Gastroesophageal sphincter (tissue), 4 donors: Measurements from ENCODE around the gene PMF1. TPM values are rescaled to one million over a fixed set of nuclear protein-coding genes. Genes with fewer than 3 reads are reported as not detected.

Experiments used
- ATAC-seq: fragments of 150-250 bp; one replicate; pipeline ENCODE4 v1.9.1; 2016; ENCODE audit warnings: mild to moderate bottlenecking, moderate library complexity
- H3K27ac ChIP-seq, 4 donors: fragments of 200-600 bp; sonication (generic) in 3 of 4; 1 replicate in 3 of 4; 2 replicates in 1 of 4; pipeline ENCODE4 v1.5.1; 2016 to 2019
- H3K27me3 ChIP-seq: fragments of 200-600 bp; sonication (generic); one replicate; pipeline ENCODE4 v1.5.1; 2019
- H3K36me3 ChIP-seq, 2 donors: fragments of 200-600 bp; sonication (generic); one replicate each; pipeline ENCODE4 v1.5.1; 2019; ENCODE audit warnings: control low read depth in 1 of 2
- H3K4me1 ChIP-seq, 3 donors: fragments of 200-600 bp; sonication (generic); 1 replicate in 2 of 3; 2 replicates in 1 of 3; pipeline ENCODE4 v1.5.1; 2016 to 2019; ENCODE audit warnings: control low read depth in 2 of 3
- H3K4me3 ChIP-seq, 2 donors: fragments of 200-600 bp; sonication (generic); one replicate each; pipeline ENCODE4 v1.5.1; 2019; ENCODE audit warnings: mild to moderate bottlenecking in 1 of 2, moderate library complexity in 1 of 2
- H3K9me3 ChIP-seq, 3 donors: fragments of 200-600 bp; sonication (generic); one replicate each; pipeline ENCODE4 v1.5.1; 2017 to 2019; ENCODE audit warnings: control low read depth in 2 of 3
- EP300 ChIP-seq: sonication (generic); formaldehyde crosslinking; IDR thresholded peaks from one replicate; pipeline ENCODE4 v1.6.1; 2017; ENCODE audit warnings: antibody characterized with exemption, mild to moderate bottlenecking
- POLR2A ChIP-seq, 2 donors: fragments of 450-650 bp; IDR thresholded peaks; one replicate each; pipeline ENCODE4 v1.6.1; 2017; ENCODE audit warnings: antibody characterized with exemption in 2 of 2, mild to moderate bottlenecking in 2 of 2, moderate library complexity in 1 of 2
- POLR2AphosphoS5 ChIP-seq: sonication (generic); formaldehyde crosslinking; IDR thresholded peaks from one replicate; pipeline ENCODE4 v1.6.1; 2017; ENCODE audit warnings: antibody characterized with exemption
- WGBS, 2 donors: methylation state at CpG; one replicate each; pipeline ENCODE4 v1.1.5; 2018; ENCODE audit warnings: low coverage in 1 of 2; 5-methylcytosine and 5-hydroxymethylcytosine counted together
- total RNA-seq, 4 donors: library from RNA; depleted of rRNA; stranded (reverse); fragments of >200 nt; gene quantifications; one replicate each; pipeline ENCODE4 v1.1.0, GENCODE V29; 2016
- TF ChIP-seq, protein P1 (sequence below), 4 experiments: fragments of 200-600 bp in 2 of 4; fragments of 450-650 bp in 2 of 4; sonication (generic) in 1 of 4; IDR thresholded peaks; one replicate each; pipeline ENCODE4 v1.5.1; 2017 to 2019; ENCODE audit warnings: antibody characterized with exemption in 4 of 4, mild to moderate bottlenecking in 2 of 4, moderate library complexity in 2 of 4

PMF1 gene, protein sequence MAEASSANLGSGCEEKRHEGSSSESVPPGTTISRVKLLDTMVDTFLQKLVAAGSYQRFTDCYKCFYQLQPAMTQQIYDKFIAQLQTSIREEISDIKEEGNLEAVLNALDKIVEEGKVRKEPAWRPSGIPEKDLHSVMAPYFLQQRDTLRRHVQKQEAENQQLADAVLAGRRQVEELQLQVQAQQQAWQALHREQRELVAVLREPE
- total RNA-seq = 10 to 100 TPM; 49.3 to 58.9 (median 51.8) TPM

DNA sequence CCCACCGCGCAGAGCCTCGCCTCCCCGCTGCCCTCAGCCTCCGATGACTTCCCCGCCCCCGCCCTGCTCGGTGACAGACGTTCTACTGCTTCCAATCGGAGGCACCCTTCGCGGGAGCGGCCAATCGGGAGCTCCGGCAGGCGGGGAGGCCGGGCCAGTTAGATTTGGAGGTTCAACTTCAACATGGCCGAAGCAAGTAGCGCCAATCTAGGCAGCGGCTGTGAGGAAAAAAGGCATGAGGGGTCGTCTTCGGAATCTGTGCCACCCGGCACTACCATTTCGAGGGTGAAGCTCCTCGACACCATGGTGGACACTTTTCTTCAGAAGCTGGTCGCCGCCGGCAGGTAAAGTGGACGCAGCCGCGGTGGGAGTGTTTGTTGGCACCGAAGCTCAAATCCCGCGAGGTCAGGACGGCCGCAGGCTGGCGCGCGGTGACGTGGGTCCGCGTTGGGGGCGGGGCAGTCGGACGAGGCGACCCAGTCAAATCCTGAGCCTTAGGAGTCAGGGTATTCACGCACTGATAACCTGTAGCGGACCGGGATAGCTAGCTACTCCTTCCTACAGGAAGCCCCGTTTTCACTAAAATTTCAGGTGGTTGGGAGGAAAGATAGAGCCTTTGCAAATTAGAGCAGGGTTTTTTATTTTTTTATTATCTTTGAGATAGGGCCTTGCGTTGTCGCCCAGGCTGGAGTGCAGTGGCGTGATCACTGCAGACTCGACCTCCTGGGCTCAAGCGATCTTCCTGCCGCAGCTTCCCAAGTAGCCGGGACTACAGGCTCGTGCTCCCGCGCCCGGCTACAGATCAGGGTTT lies at the start of gene PMF1:
PMF1 (plus strand) TSS at position 175 of the 811 bp plus-strand sequence; CDS start at position 184, 9 bp downstream.
- peak; percentile 99 for ATAC-seq
- Histone ChIP-seq H3K9me3 (no peaks in the 10 kb centered on the region), H3K4me3 (peak within 1 kb of the TSS; percentile 40 to 64), H3K36me3 (peaks cover 0 to 45% of the 10 kb centered on the region in 2 donors), H3K27me3 (no peaks in the 10 kb centered on the region), H3K4me1 (peaks cover 0 to 41% (median 11%) of the 10 kb centered on the region in 3 donors), H3K27ac (peak within 1 kb of the TSS; percentile 88 to 95 (median 90))
- peak; percentile 48 to 62 for TF ChIP-seq POLR2A (IDR thresholded peaks at IDR 0.05)
- peak; percentile 73 for TF ChIP-seq POLR2AphosphoS5
- TF ChIP-seq, protein P1, sequence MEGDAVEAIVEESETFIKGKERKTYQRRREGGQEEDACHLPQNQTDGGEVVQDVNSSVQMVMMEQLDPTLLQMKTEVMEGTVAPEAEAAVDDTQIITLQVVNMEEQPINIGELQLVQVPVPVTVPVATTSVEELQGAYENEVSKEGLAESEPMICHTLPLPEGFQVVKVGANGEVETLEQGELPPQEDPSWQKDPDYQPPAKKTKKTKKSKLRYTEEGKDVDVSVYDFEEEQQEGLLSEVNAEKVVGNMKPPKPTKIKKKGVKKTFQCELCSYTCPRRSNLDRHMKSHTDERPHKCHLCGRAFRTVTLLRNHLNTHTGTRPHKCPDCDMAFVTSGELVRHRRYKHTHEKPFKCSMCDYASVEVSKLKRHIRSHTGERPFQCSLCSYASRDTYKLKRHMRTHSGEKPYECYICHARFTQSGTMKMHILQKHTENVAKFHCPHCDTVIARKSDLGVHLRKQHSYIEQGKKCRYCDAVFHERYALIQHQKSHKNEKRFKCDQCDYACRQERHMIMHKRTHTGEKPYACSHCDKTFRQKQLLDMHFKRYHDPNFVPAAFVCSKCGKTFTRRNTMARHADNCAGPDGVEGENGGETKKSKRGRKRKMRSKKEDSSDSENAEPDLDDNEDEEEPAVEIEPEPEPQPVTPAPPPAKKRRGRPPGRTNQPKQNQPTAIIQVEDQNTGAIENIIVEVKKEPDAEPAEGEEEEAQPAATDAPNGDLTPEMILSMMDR (IDR thresholded peaks at IDR 0.05) = peak in 2 of 4 experiments; percentile 13 to 16
- TF ChIP-seq EP300 = no peak
- 0 to 1% methylated on average over 12 to 20 of the region's 61 CpGs for WGBS, 2 donors

DNA sequence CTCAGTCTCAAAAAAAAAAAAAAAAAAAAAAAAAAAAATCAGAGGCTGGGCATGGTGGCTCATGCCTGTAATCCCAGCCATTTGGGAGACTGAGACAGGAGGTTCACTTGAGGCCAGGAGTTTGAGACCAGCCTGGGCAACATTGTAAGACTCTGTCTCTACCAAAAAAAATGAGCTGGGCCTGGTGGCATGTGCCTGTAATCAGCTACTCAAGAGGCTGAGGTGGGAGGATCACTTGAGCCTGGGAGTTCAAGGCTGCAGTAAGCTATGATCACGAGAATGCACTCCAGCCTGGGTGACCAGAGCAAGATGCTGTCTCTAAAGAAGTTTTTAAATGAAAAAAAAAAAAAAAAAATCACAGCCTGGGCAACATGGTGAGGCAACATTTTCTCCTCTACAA lies 49.1 kb upstream of the PMF1 start:
- no peaks in the 10 kb centered on the region for H3K27me3 ChIP-seq
- no peak overlapping the region for H3K4me3 ChIP-seq
- WGBS, 2 donors = 71 to 100% methylated on average over 1 of the region's 1 CpG
- no peak overlapping the region for H3K27ac ChIP-seq
- no peaks in the 10 kb centered on the region for H3K9me3 ChIP-seq
- H3K36me3 ChIP-seq = no peaks in the 10 kb centered on the region
- TF ChIP-seq EP300 = no peak
- TF ChIP-seq POLR2A (IDR thresholded peaks at IDR 0.05) = no peak
- TF ChIP-seq POLR2AphosphoS5 = no peak
- ATAC-seq = no peak
- H3K4me1 ChIP-seq = peaks cover 0 to 23% (median 3%) of the 10 kb centered on the region in 3 donors

DNA sequence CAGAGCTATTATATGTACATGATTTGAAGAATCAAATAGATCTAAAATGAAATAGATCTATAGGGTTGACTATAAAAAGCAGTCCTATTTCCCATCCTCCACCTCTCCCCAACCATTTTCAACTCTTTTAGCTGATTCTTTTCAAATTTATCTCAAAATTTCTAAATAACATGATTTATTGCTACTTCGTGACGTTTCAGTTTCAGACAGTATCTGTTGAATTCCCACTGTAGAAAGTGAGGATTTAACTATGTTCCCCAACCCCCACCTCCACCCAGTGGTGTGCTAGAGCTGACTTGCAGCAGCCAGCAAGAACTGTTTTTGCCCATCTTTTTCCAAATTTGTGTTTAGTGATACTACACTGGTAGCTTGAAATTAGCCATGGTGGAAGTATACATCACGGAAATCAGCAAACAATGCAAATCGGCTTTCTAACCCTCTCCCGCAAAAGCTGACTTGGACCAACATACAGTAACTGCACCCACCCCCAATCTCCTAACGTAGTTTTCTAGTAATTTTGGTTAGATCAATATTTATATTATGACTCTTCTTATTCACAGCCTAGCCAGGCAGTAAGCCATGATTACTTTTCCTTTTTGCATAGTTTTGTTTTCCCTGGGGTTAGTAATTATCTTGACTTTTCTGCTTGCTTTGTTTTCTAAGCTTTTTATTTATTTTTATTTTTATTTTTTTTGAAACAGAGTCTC lies 48.5 kb upstream of the PMF1 start:
- Histone ChIP-seq H3K27ac (no peak overlapping the region), H3K4me1 (peaks cover 0 to 23% (median 3%) of the 10 kb centered on the region in 3 donors), H3K4me3 (no peak overlapping the region), H3K27me3 (no peaks in the 10 kb centered on the region), H3K36me3 (no peaks in the 10 kb centered on the region), H3K9me3 (no peaks in the 10 kb centered on the region)
- TF ChIP-seq POLR2AphosphoS5 (no peak), EP300 (no peak), POLR2A (IDR thresholded peaks at IDR 0.05) (no peak)
- TF ChIP-seq, protein P1 (IDR thresholded peaks at IDR 0.05) = no peak
- no peak for ATAC-seq
- 75 to 83% methylated on average over 6 of the region's 6 CpGs for WGBS, 2 donors

DNA sequence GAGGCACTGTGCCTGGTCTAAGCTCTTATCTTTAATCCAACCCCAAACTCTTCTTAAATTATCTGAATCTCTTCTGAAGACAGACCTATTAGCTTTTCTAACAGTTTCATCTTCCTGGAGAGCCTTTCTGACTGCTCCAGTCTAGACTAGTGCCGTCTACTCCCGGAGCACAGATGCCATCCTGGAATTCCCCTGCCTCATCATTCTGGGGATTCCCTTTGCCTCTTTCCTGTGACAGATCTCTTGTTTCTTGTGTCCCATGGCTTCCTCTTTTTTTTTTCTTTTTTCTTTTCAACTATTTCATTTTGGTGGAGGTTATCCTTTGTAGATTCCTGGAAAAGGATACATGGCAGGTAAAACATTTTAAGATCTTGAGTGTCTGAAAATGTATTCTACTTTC lies 47.7 kb upstream of the PMF1 start:
- H3K4me1 ChIP-seq = peaks cover 0 to 22% (median 3%) of the 10 kb centered on the region in 3 donors
- TF ChIP-seq, protein P1 (IDR thresholded peaks at IDR 0.05) = no peak
- no peak for TF ChIP-seq POLR2AphosphoS5
- no peak for TF ChIP-seq EP300
- TF ChIP-seq POLR2A (IDR thresholded peaks at IDR 0.05) = no peak
- H3K9me3 ChIP-seq = no peaks in the 10 kb centered on the region
- H3K4me3 ChIP-seq = no peak overlapping the region
- ATAC-seq = no peak
- no peaks in the 10 kb centered on the region for H3K36me3 ChIP-seq
- no peaks in the 10 kb centered on the region for H3K27me3 ChIP-seq
- WGBS, 2 donors = 26 to 36% methylated on average over 2 of the region's 2 CpGs
- no peak overlapping the region for H3K27ac ChIP-seq

DNA sequence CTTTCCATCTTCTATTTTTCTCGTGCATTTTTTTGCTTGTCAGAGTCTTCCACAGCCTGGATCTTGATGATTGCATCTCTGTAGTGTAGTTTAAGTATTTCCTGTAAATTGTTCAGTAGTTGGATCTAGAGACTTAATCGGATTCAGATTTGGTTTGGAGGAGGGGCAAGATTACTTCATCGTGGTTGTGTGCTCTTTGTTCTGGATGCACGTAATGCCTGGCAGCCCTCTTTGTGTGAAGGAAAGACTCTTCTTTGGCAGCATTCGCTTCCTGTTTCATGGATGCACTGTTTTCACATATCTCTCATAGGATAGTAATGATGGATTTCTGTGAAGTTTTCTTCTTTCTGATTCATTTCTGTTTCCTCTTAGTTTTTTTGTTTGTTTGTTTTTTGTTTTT lies 45.3 kb upstream of the PMF1 start:
- H3K4me3 ChIP-seq = no peak overlapping the region
- no peak overlapping the region for H3K27ac ChIP-seq
- TF ChIP-seq POLR2AphosphoS5 (no peak), EP300 (no peak), POLR2A (IDR thresholded peaks at IDR 0.05) (no peak)
- TF ChIP-seq, protein P1 (IDR thresholded peaks at IDR 0.05) = no peak
- H3K9me3 ChIP-seq = no peaks in the 10 kb centered on the region
- H3K36me3 ChIP-seq = no peaks in the 10 kb centered on the region
- ATAC-seq = no peak
- H3K4me1 ChIP-seq = no peaks in the 10 kb centered on the region
- no peaks in the 10 kb centered on the region for H3K27me3 ChIP-seq
- 82 to 86% methylated on average over 3 to 5 of the region's 5 CpGs for WGBS, 2 donors
